Transverse colon (tissue), 4 donors: Measurements from ENCODE around the gene REM2. TPM values are rescaled to one million over a fixed set of nuclear protein-coding genes. Genes with fewer than 3 reads are reported as not detected.

Source experiments
- DNase-seq: peaks from one replicate; pipeline ENCODE4 v3.0.0-alpha.2; 2019
- H3K27ac ChIP-seq, 4 donors: fragments of 200-600 bp; sonication (generic); 2 replicates each; pipeline ENCODE4 v1.5.1; 2016 to 2018; ENCODE audit warnings: inconsistent platforms in 4 of 4
- H3K27me3 ChIP-seq: fragments of 200-600 bp; sonication (generic); 2 replicates; pipeline ENCODE4 v1.5.1; 2017; ENCODE audit warnings: inconsistent platforms
- H3K36me3 ChIP-seq, 4 donors: fragments of 200-600 bp; sonication (generic); 2 replicates each; pipeline ENCODE4 v1.5.1; 2017 to 2019; ENCODE audit warnings: inconsistent platforms in 4 of 4
- H3K4me1 ChIP-seq, 4 donors: fragments of 200-600 bp; sonication (generic); 2 replicates each; pipeline ENCODE4 v1.5.1; 2017 to 2020; ENCODE audit warnings: inconsistent platforms in 4 of 4
- H3K4me3 ChIP-seq, 4 donors: fragments of 200-600 bp; sonication (generic); 1 replicate in 1 of 4; 2 replicates in 3 of 4; pipeline versions ENCODE4 v1.5.1 to v1.6.1; 2017 to 2019; ENCODE audit warnings: inconsistent platforms in 4 of 4
- H3K9me3 ChIP-seq, 2 donors: fragments of 200-600 bp; sonication (generic); 2 replicates each; pipeline ENCODE4 v1.5.1; 2017 to 2019; ENCODE audit warnings: inconsistent platforms in 2 of 2
- CTCF ChIP-seq, 5 experiments: fragments of 200-600 bp in 3 of 5; fragments of 450-650 bp in 2 of 5; sonication (generic) in 3 of 5; IDR thresholded peaks; 1 replicate in 2 of 5; 2 replicates in 3 of 5; pipeline ENCODE4 v1.5.1; 2016 to 2017; ENCODE audit warnings: antibody characterized with exemption in 5 of 5, inconsistent platforms in 3 of 5, mild to moderate bottlenecking in 2 of 5, moderate library complexity in 1 of 5
- EP300 ChIP-seq: sonication (generic); formaldehyde crosslinking; IDR thresholded peaks from one replicate; pipeline ENCODE4 v1.6.1; 2017; ENCODE audit warnings: antibody characterized with exemption, low read depth
- POLR2A ChIP-seq: fragments of 450-650 bp; IDR thresholded peaks from one replicate; pipeline ENCODE4 v1.6.1; 2016; ENCODE audit warnings: antibody characterized with exemption, mild to moderate bottlenecking, moderate library complexity
- POLR2AphosphoS5 ChIP-seq, 3 donors: sonication (generic); formaldehyde crosslinking; IDR thresholded peaks; one replicate each; pipeline ENCODE4 v1.6.1; 2016; ENCODE audit warnings: antibody characterized with exemption in 3 of 3
- WGBS, 2 donors: methylation state at CpG; one replicate each; pipeline ENCODE4 v1.1.5; 2018; ENCODE audit warnings: low coverage in 1 of 2; 5-methylcytosine and 5-hydroxymethylcytosine counted together
- in situ Hi-C, 4 donors: fragments of 200-750 bp; cut with MboI; loops; one replicate each; pipeline versions ENCODE4 v1.15.0 to v1.15.1; 2017; ENCODE audit warnings: low sequenced_read_pairs in 3 of 4, low pct_ligation_motif_present in 1 of 4, low pct_unique_long_range_greater_than_20kb in 1 of 4
- intact Hi-C: fragments of 100-400 bp; cut with DNase I; formaldehyde crosslinking; loops from one replicate; pipeline ENCODE4 v1.15.1; 2023; ENCODE audit warnings: low total_unique reads
- total RNA-seq, 4 donors: library from RNA; depleted of rRNA; stranded (reverse); fragments of >200 nt; gene quantifications; one replicate each; pipeline ENCODE4 v1.1.0, GENCODE V29; 2016

The REM2 gene
- total RNA-seq, 4 donors from 2014 or later: 0.27 to 5.2 (median 2.1) TPM; not detected in 1

GRCh38 chr14:22872833-22873520, 10.0 kb upstream of the REM2 start:
- peak in 2 of 5 experiments; percentile 17 to 39 for TF ChIP-seq CTCF (IDR thresholded peaks at IDR 0.05)
- TF ChIP-seq POLR2A: no peak
- TF ChIP-seq EP300: no peak
- TF ChIP-seq POLR2AphosphoS5 (IDR thresholded peaks at IDR 0.05): no peak
- DNase-seq: no peak
- in situ Hi-C loops: loop anchor here in 2 of 4 donors (25.0 kb wide), 1 partner anchor 311 kb away; no protein-coding TSS in a partner anchor
- Histone ChIP-seq H3K9me3 (no peaks in the 10 kb centered on the region), H3K27ac (peak overlapping the region; percentile 94 to 99 (median 98)), H3K4me1 (peaks cover 19 to 29% (median 23%) of the 10 kb centered on the region in 4 donors), H3K4me3 (peak overlapping the region; percentile 61 to 89 (median 74)), H3K27me3 (no peaks in the 10 kb centered on the region), H3K36me3 (peaks cover 0 to 45% (median 25%) of the 10 kb centered on the region in 4 donors)
- intact Hi-C loops: loop anchor here (5.0 kb wide), 1 partner anchor 44 kb away; the partner anchor contains the start of gene RBM23
- WGBS, 2 donors: 36 to 68% methylated on average over 6 to 10 of the region's 10 CpGs

GRCh38 chr14:22875003-22875747, 7.8 kb upstream of the REM2 start:
- intact Hi-C loops (no loop called here), in situ Hi-C loops (no loop called here)
- no peaks in the 10 kb centered on the region for H3K9me3 ChIP-seq
- DNase-seq: no peak
- peaks cover 15 to 24% (median 20%) of the 10 kb centered on the region in 4 donors for H3K4me1 ChIP-seq
- TF ChIP-seq EP300 (no peak), POLR2AphosphoS5 (IDR thresholded peaks at IDR 0.05) (no peak), POLR2A (no peak), CTCF (IDR thresholded peaks at IDR 0.05) (no peak)
- H3K27ac ChIP-seq: no peak overlapping the region
- no peaks in the 10 kb centered on the region for H3K27me3 ChIP-seq
- no peak overlapping the region for H3K4me3 ChIP-seq
- H3K36me3 ChIP-seq: peaks cover 0 to 52% (median 28%) of the 10 kb centered on the region in 4 donors
- 96% methylated on average over 15 of the region's 15 CpGs; no CpG with 5 or more reads in 1 of the 2 donors for WGBS, 2 donors

GRCh38 chr14:22875748-22876319, 7.2 kb upstream of the REM2 start:
- H3K27me3 ChIP-seq: no peaks in the 10 kb centered on the region
- intact Hi-C loops: no loop called here
- H3K4me3 ChIP-seq: no peak overlapping the region
- TF ChIP-seq POLR2AphosphoS5 (IDR thresholded peaks at IDR 0.05): no peak
- no peak for TF ChIP-seq EP300
- TF ChIP-seq POLR2A: no peak
- TF ChIP-seq CTCF (IDR thresholded peaks at IDR 0.05): no peak
- no peak for DNase-seq
- 95 to 96% methylated on average over 4 to 20 of the region's 20 CpGs for WGBS, 2 donors
- H3K9me3 ChIP-seq: no peaks in the 10 kb centered on the region
- in situ Hi-C loops: no loop called here
- no peak overlapping the region for H3K27ac ChIP-seq
- peaks cover 8 to 17% (median 13%) of the 10 kb centered on the region in 4 donors for H3K4me1 ChIP-seq
- peaks cover 0 to 52% (median 28%) of the 10 kb centered on the region in 4 donors for H3K36me3 ChIP-seq

DNA sequence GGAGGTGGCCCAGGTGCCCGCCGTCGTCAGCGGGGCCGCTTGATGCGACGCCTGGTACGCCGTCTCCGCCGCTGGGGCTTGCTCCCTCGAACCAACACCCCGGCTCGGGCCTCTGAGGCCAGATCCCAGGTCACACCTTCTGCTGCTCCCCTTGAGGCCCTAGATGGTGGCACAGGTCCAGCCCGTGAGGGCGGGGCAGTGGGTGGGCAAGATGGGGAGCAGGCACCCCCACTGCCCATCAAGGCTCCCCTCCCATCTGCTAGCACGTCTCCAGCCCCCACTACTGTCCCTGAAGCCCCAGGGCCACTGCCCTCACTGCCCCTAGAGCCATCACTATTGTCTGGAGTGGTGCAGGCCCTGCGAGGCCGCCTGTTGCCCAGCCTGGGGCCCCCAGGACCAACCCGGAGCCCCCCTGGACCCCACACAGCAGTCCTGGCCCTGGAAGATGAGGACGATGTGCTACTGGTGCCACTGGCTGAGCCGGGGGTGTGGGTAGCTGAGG, 6.0 kb upstream of the REM2 start:
- DNase-seq: no peak
- 95% methylated on average over 20 of the region's 22 CpGs; no CpG with 5 or more reads in 1 of the 2 donors for WGBS, 2 donors
- in situ Hi-C loops (no loop called here), intact Hi-C loops (no loop called here)
- TF ChIP-seq EP300 (no peak), POLR2A (no peak), CTCF (IDR thresholded peaks at IDR 0.05) (no peak), POLR2AphosphoS5 (IDR thresholded peaks at IDR 0.05) (no peak)
- peaks cover 7 to 15% (median 13%) of the 10 kb centered on the region in 4 donors for H3K4me1 ChIP-seq
- H3K9me3 ChIP-seq: no peaks in the 10 kb centered on the region
- no peak overlapping the region for H3K4me3 ChIP-seq
- peaks cover 0 to 52% (median 28%) of the 10 kb centered on the region in 4 donors for H3K36me3 ChIP-seq
- H3K27me3 ChIP-seq: no peaks in the 10 kb centered on the region
- H3K27ac ChIP-seq: no peak overlapping the region
